Upper lobe of right lung (tissue), 1 donor: ENCODE results near the gene ZFAND6. TPM values are rescaled to one million over a fixed set of nuclear protein-coding genes. Genes with fewer than 3 reads are reported as not detected.

Source experiments
- ATAC-seq: fragments of 200-7000 bp; cut with Tn5 transposase; one replicate; pipeline ENCODE4 v1.9.1; 2020; ENCODE audit warnings: mild to moderate bottlenecking, moderate library complexity
- DNase-seq: peaks from one replicate; pipeline ENCODE4 v3.0.0-alpha.2; 2020
- H3K27ac ChIP-seq: fragments of 200-600 bp; one replicate; pipeline ENCODE4 v1.8.0; 2022
- H3K27me3 ChIP-seq: fragments of 200-600 bp; one replicate; pipeline ENCODE4 v1.8.0; 2022; ENCODE audit warnings: mild to moderate bottlenecking
- H3K36me3 ChIP-seq: fragments of 200-600 bp; one replicate; pipeline ENCODE4 v1.8.0; 2022
- H3K4me1 ChIP-seq: fragments of 200-600 bp; one replicate; pipeline ENCODE4 v1.8.0; 2022
- H3K4me3 ChIP-seq: fragments of 200-600 bp; one replicate; pipeline ENCODE4 v1.8.0; 2022; ENCODE audit warnings: mild to moderate bottlenecking
- H3K9me3 ChIP-seq: fragments of 200-600 bp; one replicate; pipeline ENCODE4 v1.8.0; 2022
- intact Hi-C: fragments of 100-400 bp; cut with DNase I; formaldehyde crosslinking; loops from one replicate; pipeline ENCODE4 v1.11.0; 2022
- total RNA-seq: library from RNA; stranded (reverse); fragmentation: NEBNext Ultra II Directional; extraction: Animal tissue kit (Norgen Biotek cat#: 25700); gene quantifications from one replicate; pipeline ENCODE4 v1.2.1, GENCODE V29; 2021
- TF ChIP-seq, protein P1 (sequence below): fragments of 200-600 bp; IDR thresholded peaks from one replicate; pipeline ENCODE4 v1.8.0; 2022; ENCODE audit warnings: antibody characterized with exemption
- donor health status: DM: no; HTN: yes; CAD: no; lungs with severe emphysema.

Gene ZFAND6
- total RNA-seq, 1 donor from 2014 or later = 79.5 TPM

DNA sequence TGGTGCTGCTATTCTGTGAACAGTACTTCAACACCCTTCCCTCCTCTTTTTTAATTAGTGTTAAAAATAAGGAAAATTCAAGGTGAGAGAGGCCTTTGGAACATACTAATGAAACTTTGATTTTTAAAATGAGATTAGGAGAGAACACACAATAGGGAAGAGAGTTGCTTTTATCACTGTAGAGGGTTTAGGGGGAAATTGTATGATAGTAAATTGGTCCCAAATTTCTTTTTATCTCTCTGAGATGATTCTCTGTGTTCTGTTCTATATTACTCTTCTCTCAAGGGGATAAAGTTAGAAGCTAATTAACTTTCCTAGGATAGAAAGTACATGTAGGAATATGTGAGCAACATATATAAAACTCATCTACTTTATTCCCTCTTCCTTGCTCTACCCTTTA is 40.8 kb downstream of the ZFAND6 start:
- Histone ChIP-seq H3K27ac (no peak overlapping the region), H3K4me3 (no peak overlapping the region), H3K36me3 (no peaks in the 10 kb centered on the region), H3K4me1 (peaks cover 5% of the 10 kb centered on the region), H3K9me3 (no peaks in the 10 kb centered on the region), H3K27me3 (no peaks in the 10 kb centered on the region)
- no peak for DNase-seq
- intact Hi-C loops = no loop called here
- TF ChIP-seq, protein P1, sequence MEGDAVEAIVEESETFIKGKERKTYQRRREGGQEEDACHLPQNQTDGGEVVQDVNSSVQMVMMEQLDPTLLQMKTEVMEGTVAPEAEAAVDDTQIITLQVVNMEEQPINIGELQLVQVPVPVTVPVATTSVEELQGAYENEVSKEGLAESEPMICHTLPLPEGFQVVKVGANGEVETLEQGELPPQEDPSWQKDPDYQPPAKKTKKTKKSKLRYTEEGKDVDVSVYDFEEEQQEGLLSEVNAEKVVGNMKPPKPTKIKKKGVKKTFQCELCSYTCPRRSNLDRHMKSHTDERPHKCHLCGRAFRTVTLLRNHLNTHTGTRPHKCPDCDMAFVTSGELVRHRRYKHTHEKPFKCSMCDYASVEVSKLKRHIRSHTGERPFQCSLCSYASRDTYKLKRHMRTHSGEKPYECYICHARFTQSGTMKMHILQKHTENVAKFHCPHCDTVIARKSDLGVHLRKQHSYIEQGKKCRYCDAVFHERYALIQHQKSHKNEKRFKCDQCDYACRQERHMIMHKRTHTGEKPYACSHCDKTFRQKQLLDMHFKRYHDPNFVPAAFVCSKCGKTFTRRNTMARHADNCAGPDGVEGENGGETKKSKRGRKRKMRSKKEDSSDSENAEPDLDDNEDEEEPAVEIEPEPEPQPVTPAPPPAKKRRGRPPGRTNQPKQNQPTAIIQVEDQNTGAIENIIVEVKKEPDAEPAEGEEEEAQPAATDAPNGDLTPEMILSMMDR = no peak
- ATAC-seq = no peak

DNA sequence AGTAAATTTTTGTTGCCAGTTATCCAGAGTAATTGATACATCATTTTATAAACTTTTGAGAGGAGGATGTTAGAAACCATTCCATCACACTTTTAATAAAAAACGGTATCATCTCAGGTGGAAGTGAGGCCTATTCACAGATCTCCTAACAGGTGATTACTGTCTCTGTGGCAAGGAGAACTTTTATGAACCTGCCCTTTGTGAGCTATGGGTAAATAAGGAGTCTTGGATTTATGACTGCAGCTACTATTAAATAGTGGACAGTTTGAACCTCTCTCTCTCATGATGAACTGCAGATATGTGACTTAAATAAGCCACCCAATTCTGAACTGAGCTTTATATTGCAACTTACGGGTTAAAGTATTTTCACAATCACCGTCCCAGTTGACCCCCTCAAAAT is 45.7 kb downstream of the ZFAND6 start:
- intact Hi-C loops = no loop called here
- Histone ChIP-seq H3K27ac (no peak overlapping the region), H3K27me3 (no peaks in the 10 kb centered on the region), H3K4me3 (no peak overlapping the region), H3K9me3 (no peaks in the 10 kb centered on the region), H3K36me3 (no peaks in the 10 kb centered on the region), H3K4me1 (no peaks in the 10 kb centered on the region)
- DNase-seq = no peak
- TF ChIP-seq, protein P1 = no peak
- ATAC-seq = no peak

DNA sequence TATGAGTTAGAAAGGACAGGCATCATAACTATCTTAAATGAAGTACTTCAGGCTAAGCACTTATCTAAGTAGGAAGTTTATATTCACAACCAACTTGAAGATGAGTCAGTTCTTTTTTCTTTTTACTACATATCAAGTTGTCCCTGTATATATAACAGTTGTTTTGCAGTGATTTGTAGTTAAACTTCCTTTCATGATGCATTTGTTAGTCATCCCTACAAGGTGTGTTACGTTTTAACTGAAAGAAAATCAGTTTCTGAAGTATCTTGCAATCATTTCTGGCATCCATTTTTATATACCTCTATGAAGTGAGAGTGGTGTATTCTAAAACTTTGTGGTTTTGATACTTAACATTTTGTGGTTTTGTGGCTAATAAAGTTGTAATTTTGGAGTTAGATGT is 46.1 kb downstream of the ZFAND6 start:
- no peaks in the 10 kb centered on the region for H3K36me3 ChIP-seq
- no peaks in the 10 kb centered on the region for H3K27me3 ChIP-seq
- DNase-seq (no peak), ATAC-seq (no peak)
- no peak overlapping the region for H3K27ac ChIP-seq
- intact Hi-C loops = no loop called here
- no peaks in the 10 kb centered on the region for H3K9me3 ChIP-seq
- H3K4me1 ChIP-seq = no peaks in the 10 kb centered on the region
- H3K4me3 ChIP-seq = no peak overlapping the region
- TF ChIP-seq, protein P1 = no peak

DNA sequence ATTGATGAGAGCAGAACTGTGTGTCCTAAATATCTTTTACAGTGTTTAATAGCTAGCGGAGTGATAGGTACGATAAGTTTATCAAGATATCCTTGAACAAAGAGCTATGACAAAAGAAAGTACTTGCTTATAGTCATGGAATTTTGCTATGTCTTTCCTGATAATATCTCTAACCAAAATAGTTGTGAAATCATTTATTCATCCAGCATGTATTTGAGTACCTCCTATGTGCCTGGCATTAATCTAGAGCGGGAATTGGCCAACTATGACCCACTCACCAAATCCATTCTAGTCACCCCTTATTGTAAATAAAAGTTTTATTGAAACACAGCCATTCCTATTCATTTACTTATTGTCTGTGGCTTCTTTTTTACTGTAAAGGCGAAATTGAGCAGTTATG is 46.6 kb downstream of the ZFAND6 start:
- Histone ChIP-seq H3K4me3 (no peak overlapping the region), H3K27ac (no peak overlapping the region), H3K9me3 (no peaks in the 10 kb centered on the region), H3K36me3 (no peaks in the 10 kb centered on the region), H3K27me3 (no peaks in the 10 kb centered on the region), H3K4me1 (no peaks in the 10 kb centered on the region)
- ATAC-seq (no peak), DNase-seq (no peak)
- intact Hi-C loops = no loop called here
- TF ChIP-seq, protein P1 = no peak

DNA sequence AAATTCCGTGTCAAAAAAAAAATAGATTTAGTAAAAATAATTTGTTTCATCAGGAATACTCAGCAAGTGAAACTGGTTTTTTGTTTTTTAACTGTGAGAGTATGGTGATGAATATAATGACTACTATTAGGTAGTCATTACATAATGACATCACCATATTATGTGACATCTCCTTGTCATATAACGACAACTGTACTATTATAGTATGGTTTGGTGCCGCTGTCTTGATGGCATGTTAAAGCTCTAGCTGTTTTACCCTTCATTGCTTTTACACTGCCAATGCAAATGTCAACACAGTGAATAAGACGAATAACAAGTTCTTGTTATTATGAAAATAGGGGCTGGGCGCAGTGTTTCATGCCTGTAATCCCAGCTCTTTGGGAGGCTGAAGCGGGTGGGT is 47.7 kb downstream of the ZFAND6 start:
- TF ChIP-seq, protein P1 = no peak
- H3K36me3 ChIP-seq = no peaks in the 10 kb centered on the region
- ATAC-seq = no peak
- DNase-seq = no peak
- intact Hi-C loops = no loop called here
- no peaks in the 10 kb centered on the region for H3K9me3 ChIP-seq
- H3K27ac ChIP-seq = no peak overlapping the region
- H3K4me1 ChIP-seq = no peaks in the 10 kb centered on the region
- no peak overlapping the region for H3K4me3 ChIP-seq
- H3K27me3 ChIP-seq = no peaks in the 10 kb centered on the region

DNA sequence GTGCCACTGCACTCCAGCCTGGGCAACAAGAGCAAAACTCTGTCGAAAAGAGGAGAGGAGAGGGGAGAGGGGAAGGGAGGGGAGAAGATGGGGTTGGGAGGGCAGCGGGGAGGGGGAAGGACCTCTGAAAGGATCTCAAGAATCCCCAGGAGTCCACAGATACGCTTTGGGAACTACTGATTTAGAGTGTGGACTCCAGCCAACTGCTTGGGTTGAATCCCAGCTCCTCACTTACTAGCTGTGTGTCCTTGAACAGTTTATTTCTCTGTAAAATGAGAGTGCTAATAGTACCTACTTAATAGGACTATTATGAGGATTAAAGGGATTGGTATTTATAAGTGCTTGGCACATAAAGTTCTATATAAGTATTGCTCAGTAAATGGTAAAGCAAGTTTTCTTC is 48.3 kb downstream of the ZFAND6 start:
- H3K9me3 ChIP-seq = no peaks in the 10 kb centered on the region
- H3K4me3 ChIP-seq = no peak overlapping the region
- ATAC-seq (no peak), DNase-seq (no peak)
- intact Hi-C loops = no loop called here
- H3K36me3 ChIP-seq = no peaks in the 10 kb centered on the region
- no peaks in the 10 kb centered on the region for H3K4me1 ChIP-seq
- H3K27me3 ChIP-seq = no peaks in the 10 kb centered on the region
- H3K27ac ChIP-seq = no peak overlapping the region
- TF ChIP-seq, protein P1 = no peak
